H9 (cell line): ENCODE data around the gene CDH4. TPM values are rescaled to one million over a fixed set of nuclear protein-coding genes. Genes with fewer than 3 reads are reported as not detected.

Experiments used
- DNase-seq: peaks from one replicate; pipeline ENCODE4 v3.0.0-alpha.2; 2017
- H2AFZ ChIP-seq: one replicate; pipeline ENCODE4 v1.6.1; 2013; ENCODE audit warnings: mild to moderate bottlenecking, low read length, control low read depth, moderate library complexity
- H2AK5ac ChIP-seq: 2 replicates; pipeline ENCODE4 v1.6.1; 2013; ENCODE audit warnings: low read length, control low read depth, mixed read lengths; ENCODE audit not compliant: insufficient read length
- H2BK120ac ChIP-seq: one replicate; pipeline ENCODE4 v1.6.1; 2013; ENCODE audit warnings: low read depth, mild to moderate bottlenecking, low read length, control low read depth, inconsistent platforms; ENCODE audit not compliant: poor library complexity, severe bottlenecking
- H2BK12ac ChIP-seq: 2 replicates; pipeline ENCODE4 v1.6.1; 2013; ENCODE audit warnings: low read length, control low read depth, mixed read lengths, low read depth; ENCODE audit not compliant: insufficient read length
- H2BK15ac ChIP-seq: 2 replicates; pipeline ENCODE4 v1.6.1; 2013; ENCODE audit warnings: low read depth, low read length, control low read depth
- H2BK20ac ChIP-seq: one replicate; pipeline ENCODE4 v1.6.1; 2013; ENCODE audit warnings: low read depth, mild to moderate bottlenecking, low read length, control low read depth, inconsistent platforms; ENCODE audit not compliant: poor library complexity, severe bottlenecking
- H2BK5ac ChIP-seq: 2 replicates; pipeline ENCODE4 v1.6.1; 2013; ENCODE audit warnings: low read length, control low read depth, mixed read lengths; ENCODE audit not compliant: insufficient read length
- H3K14ac ChIP-seq: 2 replicates; pipeline ENCODE4 v1.6.1; 2013; ENCODE audit warnings: low read length, control low read depth; ENCODE audit not compliant: insufficient read depth
- H3K18ac ChIP-seq: 2 replicates; pipeline ENCODE4 v1.6.1; 2013; ENCODE audit warnings: low read depth, mild to moderate bottlenecking, mixed read lengths, low read length, control low read depth; ENCODE audit not compliant: insufficient read length
- H3K23ac ChIP-seq: 2 replicates; pipeline ENCODE4 v1.6.1; 2013; ENCODE audit warnings: low read length, control low read depth, mixed read lengths, low read depth; ENCODE audit not compliant: insufficient read length
- H3K23me2 ChIP-seq: 2 replicates; pipeline ENCODE4 v1.6.1; 2013; ENCODE audit warnings: low read depth, mild to moderate bottlenecking, mixed read lengths, low read length, control low read depth; ENCODE audit not compliant: insufficient read length, poor library complexity, severe bottlenecking
- H3K27ac ChIP-seq: 2 replicates; pipeline ENCODE4 v1.5.1; 2013; ENCODE audit warnings: low read length, control low read depth, mixed read lengths, low read depth; ENCODE audit not compliant: insufficient read length
- H3K27me3 ChIP-seq: 2 replicates; pipeline ENCODE4 v1.6.1; 2013; ENCODE audit warnings: low read length, control low read depth, inconsistent platforms; ENCODE audit not compliant: insufficient read depth
- H3K4ac ChIP-seq: 2 replicates; pipeline ENCODE4 v1.6.1; 2013; ENCODE audit warnings: low read depth, mild to moderate bottlenecking, control low read depth, inconsistent platforms, low read length, moderate library complexity
- H3K4me1 ChIP-seq: 2 replicates; pipeline ENCODE4 v1.6.1; 2013; ENCODE audit warnings: low read length, control low read depth, inconsistent platforms; ENCODE audit not compliant: insufficient read depth
- H3K4me2 ChIP-seq: 2 replicates; pipeline ENCODE4 v1.6.1; 2013; ENCODE audit warnings: low read length, control low read depth, mixed read lengths; ENCODE audit not compliant: insufficient read length, insufficient read depth
- H3K56ac ChIP-seq: 2 replicates; pipeline ENCODE4 v1.6.1; 2013; ENCODE audit warnings: low read depth, mild to moderate bottlenecking, mixed read lengths, low read length, control low read depth; ENCODE audit not compliant: insufficient read length
- H3K79me1 ChIP-seq: 2 replicates; pipeline ENCODE4 v1.6.1; 2013; ENCODE audit warnings: low read depth, mild to moderate bottlenecking, moderate library complexity, low read length, control low read depth, inconsistent platforms; ENCODE audit not compliant: insufficient read depth, poor library complexity, severe bottlenecking
- H3K79me2 ChIP-seq: 2 replicates; pipeline ENCODE4 v1.6.1; 2013; ENCODE audit warnings: low read length, control low read depth, inconsistent platforms; ENCODE audit not compliant: insufficient read depth
- H3K9ac ChIP-seq: 2 replicates; pipeline ENCODE4 v1.6.1; 2013; ENCODE audit warnings: low read length, control low read depth, mixed read lengths; ENCODE audit not compliant: insufficient read length; ENCODE audit errors: extremely low read depth
- H3K9me3 ChIP-seq: one replicate; pipeline ENCODE4 v1.6.1; 2013; ENCODE audit warnings: low read depth, low read length, inconsistent platforms; ENCODE audit not compliant: control insufficient read depth
- H3T11ph ChIP-seq: one replicate; pipeline ENCODE4 v1.6.1; 2013; ENCODE audit warnings: mild to moderate bottlenecking, low read length, control low read depth, inconsistent platforms
- H4K20me1 ChIP-seq: one replicate; pipeline ENCODE4 v1.6.1; 2013; ENCODE audit not compliant: control insufficient read depth, insufficient read length, insufficient read depth
- H4K5ac ChIP-seq: 2 replicates; pipeline ENCODE4 v1.6.1; 2013; ENCODE audit warnings: low read depth, mild to moderate bottlenecking, mixed read lengths, low read length, control low read depth; ENCODE audit not compliant: insufficient read length
- H4K8ac ChIP-seq: replicated peaks from 2 replicates; pipeline ENCODE4 v1.6.1; 2013; ENCODE audit warnings: low read length, control low read depth, mixed read lengths, low read depth; ENCODE audit not compliant: insufficient read length
- H4K91ac ChIP-seq: 2 replicates; pipeline ENCODE4 v1.6.1; 2013; ENCODE audit warnings: low read depth, mild to moderate bottlenecking, moderate library complexity, mixed read lengths, low read length, control low read depth; ENCODE audit not compliant: insufficient read length
- H3K27ac Mint-ChIP-seq, 3 experiments: 2 replicates in 2 of 3; 3 replicates in 1 of 3; pipeline ENCODE4 v1.8.0; 2020 to 2021; ENCODE audit warnings: mixed read lengths in 3 of 3, mild to moderate bottlenecking in 1 of 3, moderate library complexity in 1 of 3
- H3K27me3 Mint-ChIP-seq: 2 replicates; pipeline ENCODE4 v1.8.0; 2021; ENCODE audit warnings: low read depth, mild to moderate bottlenecking, moderate library complexity, mixed read lengths
- H3K36me3 Mint-ChIP-seq, 3 experiments: 2 replicates in 2 of 3; 3 replicates in 1 of 3; pipeline ENCODE4 v1.8.0; 2020 to 2021; ENCODE audit warnings: low read depth in 3 of 3, mixed read lengths in 3 of 3; ENCODE audit not compliant: insufficient read depth in 1 of 3
- H3K4me1 Mint-ChIP-seq, 2 experiments: 2 replicates each; pipeline ENCODE4 v1.8.0; 2020; ENCODE audit warnings: mixed read lengths in 2 of 2
- H3K4me3 Mint-ChIP-seq, 2 experiments: 2 replicates in 1 of 2; 3 replicates in 1 of 2; pipeline ENCODE4 v1.8.0; 2020 to 2021; ENCODE audit warnings: mild to moderate bottlenecking in 2 of 2, mixed read lengths in 2 of 2, moderate library complexity in 1 of 2
- H3K9me3 Mint-ChIP-seq, 2 experiments: 2 replicates in 1 of 2; 3 replicates in 1 of 2; pipeline ENCODE4 v1.8.0; 2020; ENCODE audit warnings: mild to moderate bottlenecking in 2 of 2, mixed read lengths in 2 of 2, moderate library complexity in 1 of 2
- CTCF ChIP-seq: fragments of 200-600 bp; sonication (generic); conservative IDR thresholded peaks from 3 replicates; pipeline ENCODE4 v1.8.0; 2021; ENCODE audit warnings: antibody characterized with exemption, mild to moderate bottlenecking
- WGBS: extraction: QIAGEN DNeasy Blood & Tissue Kit; methylation state at CpG from one replicate; pipeline ENCODE4 v1.1.7; 2013; ENCODE audit warnings: missing lambda C conversion rate, low lambda C conversion rate, mixed read lengths; ENCODE audit not compliant: insufficient read length; ENCODE audit errors: extremely low coverage; 5-methylcytosine and 5-hydroxymethylcytosine counted together
- total RNA-seq: library from RNA; stranded (reverse); gene quantifications from 2 replicates; pipeline ENCODE4 v1.2.1, GENCODE V29; 2021

The CDH4 gene
- total RNA-seq, 1 experiment from 2014 or later: 3.0 TPM

- H3K27ac Mint-ChIP-seq: no peak overlapping the region
These were observed 79.5 kb downstream of the CDH4 start for GRCh38 chr20:61331543-61331942.

More at GRCh38 chr20:61331543-61331942, 79.5 kb downstream of the CDH4 start:
- Histone ChIP-seq H3T11ph (no peak overlapping the region), H2BK15ac (no peak overlapping the region), H3K56ac (no peak overlapping the region), H4K91ac (no peak overlapping the region), H3K27me3 (peaks cover 8% of the 10 kb centered on the region; the same call in 1 of the 2 replicates), H3K4me1 (no peaks in the 10 kb centered on the region), H2BK20ac (no peak overlapping the region), H2BK5ac (no peak overlapping the region), H2BK12ac (no peak overlapping the region), H3K23me2 (no peaks in the 10 kb centered on the region), H2BK120ac (peak overlapping the region; percentile 40), H3K79me2 (no peaks in the 10 kb centered on the region), H4K5ac (peak overlapping the region; percentile 9), H3K9ac (no peak overlapping the region), H3K9me3 (no peaks in the 10 kb centered on the region), H3K4ac (no peak overlapping the region), H3K14ac (peak overlapping the region; percentile 31; the same call in 1 of the 2 replicates), H4K8ac (no peak overlapping the region), H3K4me2 (no peak overlapping the region), H3K23ac (no peak overlapping the region), H3K79me1 (no peaks in the 10 kb centered on the region), H4K20me1 (no peaks in the 10 kb centered on the region), H3K27ac (no peak overlapping the region), H2AK5ac (no peak overlapping the region), H3K18ac (peak overlapping the region; percentile 33), H2AFZ (no peak overlapping the region)
- Mint-ChIP-seq H3K9me3 (no peaks in the 10 kb centered on the region; a peak in 1 of 5 replicates), H3K4me3 (no peak overlapping the region), H3K36me3 (no peaks in the 10 kb centered on the region), H3K4me1 (peaks cover 0 to 5% of the 10 kb centered on the region in 2 experiments; a peak in 1 of 4 replicates), H3K27me3 (peaks cover 72% of the 10 kb centered on the region)
- DNase-seq: peak; percentile 57
- no peak for TF ChIP-seq CTCF
- WGBS: no CpG with 5 or more reads among the region's 11 CpGs
